A549 (cell line): ENCODE measurements around the gene ST6GALNAC5. TPM values are rescaled to one million over a fixed set of nuclear protein-coding genes. Genes with fewer than 3 reads are reported as not detected.

Experiments used
- ATAC-seq, 2 experiments: fragments of 200-7000 bp in 1 of 2; fragments of >200 bp in 1 of 2; cut with Nextera tagmentation in 1 of 2; cut with Tn5 transposase in 1 of 2; 3 replicates each; pipeline versions ENCODE4 v1.8.0 to v1.9.1; 2018 to 2020; ENCODE audit warnings: mild to moderate bottlenecking in 1 of 2, moderate library complexity in 1 of 2
- CTCF ChIA-PET: fragments of 300-600 bp; sonication (Branson Sonifier 250); formaldehyde crosslinking; extraction: SDS; loops from one replicate; lab custom pipeline; 2021; ENCODE audit warnings: antibody characterized with exemption, inconsistent platforms; lab: Yijun Ruan, JAX
- POLR2A ChIA-PET: fragments of 350-600 bp; formaldehyde crosslinking; extraction: SDS; loops from one replicate; lab custom pipeline; 2021; ENCODE audit warnings: antibody characterized with exemption, inconsistent platforms; lab: Yijun Ruan, JAX
- DNase-seq, 2 experiments: peaks; one replicate each; pipeline versions ENCODE4 v3.0.0 to v3.0.0-alpha.2; 2011 to 2016; ENCODE audit warnings: low read depth in 1 of 2, low spot score in 1 of 2
- FAIRE-seq: peaks from 2 replicates; lab custom pipeline; 2011; peaks lifted over from hg19 to GRCh38; lab: Jason Lieb, UNC
- H3K27ac ChIP-seq, 2 experiments: fragments of >200 bp; sonication (Bioruptor Twin); formaldehyde crosslinking; 3 replicates each; pipeline ENCODE4 v1.5.1; 2016 to 2017
- H3K4me1 ChIP-seq: fragments of >200 bp; sonication (Bioruptor Twin); formaldehyde crosslinking; 3 replicates; pipeline ENCODE4 v1.6.1; 2016
- H3K4me2 ChIP-seq: fragments of >200 bp; sonication (Bioruptor Twin); formaldehyde crosslinking; 3 replicates; pipeline ENCODE4 v1.6.1; 2016
- H3K4me3 ChIP-seq: fragments of >200 bp; sonication (Bioruptor Twin); formaldehyde crosslinking; 3 replicates; pipeline ENCODE4 v1.5.1; 2016
- H3K9me3 ChIP-seq: fragments of >200 bp; sonication (Bioruptor Twin); formaldehyde crosslinking; 3 replicates; pipeline ENCODE4 v1.6.1; 2016
- CBX2 ChIP-seq: fragments of 200-600 bp; sonication (generic); IDR thresholded peaks from 2 replicates; pipeline ENCODE4 v1.6.1; 2016; ENCODE audit warnings: low read depth, mild to moderate bottlenecking, borderline replicate concordance
- CBX8 ChIP-seq: fragments of 200-600 bp; sonication (generic); IDR thresholded peaks from 2 replicates; pipeline ENCODE4 v1.6.1; 2016
- CTCF ChIP-seq: fragments of >200 bp; sonication (Bioruptor Twin); formaldehyde crosslinking; IDR thresholded peaks from 3 replicates; pipeline ENCODE4 v1.5.1; 2016
- E2F6 ChIP-seq: IDR thresholded peaks from 2 replicates; pipeline ENCODE4 v1.6.1; 2012; ENCODE audit warnings: low read depth, borderline replicate concordance
- EHF ChIP-seq: fragments of 250-450 bp; sonication (Bioruptor Pico); IDR thresholded peaks from 2 replicates; pipeline ENCODE4 v1.5.0; 2020; ENCODE audit warnings: mild to moderate bottlenecking
- FOXS1 ChIP-seq: fragments of 250-450 bp; sonication (Bioruptor Pico); IDR thresholded peaks from 2 replicates; pipeline ENCODE4 v1.5.0; 2020; ENCODE audit warnings: mild to moderate bottlenecking, moderate library complexity
- HDAC2 ChIP-seq: fragments of 200-600 bp; sonication (generic); IDR thresholded peaks from 2 replicates; pipeline ENCODE4 v1.6.1; 2016
- HEYL ChIP-seq: fragments of 250-450 bp; sonication (Bioruptor Pico); IDR thresholded peaks from 2 replicates; pipeline ENCODE4 v1.8.0; 2021; ENCODE audit warnings: mild to moderate bottlenecking, moderate library complexity
- HOXA7 ChIP-seq: fragments of 250-450 bp; sonication (Bioruptor Pico); IDR thresholded peaks from 2 replicates; pipeline ENCODE4 v1.5.0; 2020; ENCODE audit warnings: mild to moderate bottlenecking, moderate library complexity
- HOXB13 ChIP-seq: fragments of 250-450 bp; sonication (Bioruptor Pico); IDR thresholded peaks from 2 replicates; pipeline ENCODE4 v1.5.0; 2020; ENCODE audit warnings: low read depth, mild to moderate bottlenecking, moderate library complexity
- KDM5A ChIP-seq: fragments of 200-600 bp; sonication (generic); IDR thresholded peaks from 2 replicates; pipeline ENCODE4 v1.6.1; 2016; ENCODE audit warnings: antibody characterized with exemption, mild to moderate bottlenecking
- NR3C1 ChIP-seq: fragments of >200 bp; sonication (Bioruptor Twin); formaldehyde crosslinking; IDR thresholded peaks from 3 replicates; pipeline ENCODE4 v1.6.1; 2017
- PBX3 ChIP-seq: IDR thresholded peaks from 2 replicates; pipeline ENCODE4 v1.6.1; 2012
- PHF8 ChIP-seq: fragments of 200-600 bp; sonication (generic); IDR thresholded peaks from 2 replicates; pipeline ENCODE4 v1.6.1; 2016; ENCODE audit warnings: low read depth, mild to moderate bottlenecking, antibody characterized with exemption, moderate library complexity, borderline replicate concordance
- REST ChIP-seq: fragments of 200-600 bp; sonication (generic); IDR thresholded peaks from 2 replicates; pipeline ENCODE4 v1.6.1; 2016; ENCODE audit warnings: antibody characterized with exemption, mild to moderate bottlenecking, moderate library complexity
- TFCP2L1 ChIP-seq: fragments of 250-450 bp; sonication (Bioruptor Pico); IDR thresholded peaks from 2 replicates; pipeline ENCODE4 v1.5.0; 2021; ENCODE audit warnings: mild to moderate bottlenecking
- WGBS: methylation state at CpG from one replicate; pipeline ENCODE4 v1.1.6; 2017; ENCODE audit errors: missing lambda C conversion rate; 5-methylcytosine and 5-hydroxymethylcytosine counted together
- polyA plus RNA-seq, 4 experiments: library from polyadenylated mRNA; depleted of rRNA in 3 of 4; stranded (reverse); fragments of >200 nt; fragmentation: RNase III in 1 of 4; extraction: RNeasy Plus Mini Kit Qiagen cat#74134 plus additional on column Dnase treatment in 1 of 4; gene quantifications; 2 replicates in 3 of 4; 3 replicates in 1 of 4; pipeline ENCODE4 v1.2.3, GENCODE V29; 2011 to 2017

ST6GALNAC5 gene
- polyA plus RNA-seq, 2 of the 4 experiments (the other 2 are of a cell fraction), result not detected

- DNase-seq (no peak), FAIRE-seq (no peak), ATAC-seq (no peak)
- Histone ChIP-seq H3K4me1 (no peaks in the 10 kb centered on the region), H3K27ac (no peak overlapping the region), H3K4me2 (no peak overlapping the region), H3K9me3 (no peaks in the 10 kb centered on the region), H3K4me3 (no peak overlapping the region)
- POLR2A ChIA-PET, result no interaction called here
- WGBS, result 13% methylated on average over 2 of the region's 2 CpGs
- TF ChIP-seq CBX2 (no peak), HDAC2 (no peak), FOXS1 (CRISPR knock-in tag) (no peak), PBX3 (no peak), HOXB13 (no peak)
- CTCF ChIA-PET, result no interaction called here
Measured at GRCh38 chr1:76938304-76938703, 71.0 kb downstream of the ST6GALNAC5 start.

GRCh38 chr1:76939050-76939816 lies 72.0 kb downstream of the ST6GALNAC5 start:
- TF ChIP-seq TFCP2L1 (CRISPR knock-in tag) (no peak), KDM5A (no peak), EHF (CRISPR knock-in tag) (no peak), REST (no peak), CBX8 (no peak), CTCF (no peak), HOXA7 (no peak)
- H3K4me1 ChIP-seq, result no peaks in the 10 kb centered on the region
- FAIRE-seq, result no peak
- ChIA-PET POLR2A (no interaction called here), CTCF (no interaction called here)
- ATAC-seq, result no peak
- no peak overlapping the region for H3K4me3 ChIP-seq
- no peak overlapping the region for H3K27ac ChIP-seq
- WGBS, result 28% methylated on average over 8 of the region's 8 CpGs
- DNase-seq, result no peak
- H3K4me2 ChIP-seq, result no peak overlapping the region
- no peaks in the 10 kb centered on the region for H3K9me3 ChIP-seq

- Histone ChIP-seq H3K27ac (no peak overlapping the region), H3K4me2 (no peak overlapping the region), H3K9me3 (no peaks in the 10 kb centered on the region), H3K4me1 (no peaks in the 10 kb centered on the region), H3K4me3 (no peak overlapping the region)
- no peak for FAIRE-seq
- DNase-seq, result no peak
- POLR2A ChIA-PET, result no interaction called here
- 30% methylated on average over 5 of the region's 5 CpGs for WGBS
- ATAC-seq, result no peak
- CTCF ChIA-PET, result no interaction called here
- TF ChIP-seq E2F6 (no peak), NR3C1 (no peak), HEYL (CRISPR knock-in tag) (no peak), PHF8 (no peak), FOXS1 (CRISPR knock-in tag) (no peak)
Measured at GRCh38 chr1:76939817-76940216, 72.5 kb downstream of the ST6GALNAC5 start.
